ENCODE measurements around the gene OXTR. TPM values are rescaled to one million over a fixed set of nuclear protein-coding genes. Genes with fewer than 3 reads are reported as not detected.

The OXTR gene
- total RNA-seq, 1 experiment from 2014 or later: 4.1 TPM

DNA sequence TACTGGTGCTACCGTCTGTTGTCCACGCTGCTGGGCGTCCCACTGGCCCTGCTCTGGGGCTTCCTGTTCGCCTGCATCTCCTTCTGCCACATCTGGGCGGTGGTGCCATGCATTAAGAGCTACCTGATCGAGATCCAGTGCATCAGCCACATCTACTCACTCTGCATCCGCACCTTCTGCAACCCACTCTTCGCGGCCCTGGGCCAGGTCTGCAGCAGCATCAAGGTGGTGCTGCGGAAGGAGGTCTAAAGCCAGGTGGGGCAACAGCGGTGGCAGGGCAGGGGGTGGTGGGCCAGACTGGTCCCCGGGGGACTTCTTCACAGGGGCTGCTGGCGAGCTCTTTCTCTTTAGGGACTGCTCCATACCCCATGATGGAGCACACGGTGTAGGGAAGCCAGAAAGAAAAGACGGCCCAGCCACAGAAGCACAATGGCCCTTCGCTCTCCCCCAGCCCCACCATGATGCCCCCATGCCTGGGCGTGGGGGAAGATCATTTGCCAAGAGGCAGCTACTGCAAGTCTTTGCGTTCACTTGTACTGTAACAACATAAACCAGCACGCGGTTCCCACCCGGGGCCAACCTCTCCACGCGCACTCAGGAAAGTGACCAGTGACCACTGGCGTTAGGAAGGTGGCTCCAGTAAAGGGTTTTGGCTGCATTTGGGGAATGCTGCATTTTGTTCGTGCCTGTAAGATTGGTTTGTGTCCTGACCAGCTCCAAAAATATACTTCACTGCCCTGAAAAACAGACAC is 23.6 kb downstream of the OXTR start:
- Histone ChIP-seq H3K79me2 (ENCODE audit: low read length) (no peaks in the 10 kb centered on the region), H3K9ac (ENCODE audit: low read length) (no peak overlapping the region), H3K9me3 (ENCODE audit: low read length) (no peaks in the 10 kb centered on the region), H3K9me2 (replicated peaks; ENCODE audit: insufficient read depth, low read length) (no peaks in the 10 kb centered on the region), H3K4me1 (ENCODE audit: low read length) (no peaks in the 10 kb centered on the region), H3K27ac (ENCODE audit: low read length) (no peak overlapping the region), H3K4me3 (ENCODE audit: low read length) (no peak overlapping the region), H3K27me3 (ENCODE audit: low read length) (no peaks in the 10 kb centered on the region), H2AFZ (ENCODE audit: low read length) (no peak overlapping the region), H4K20me1 (ENCODE audit: insufficient read depth, low read depth, low read length) (no peaks in the 10 kb centered on the region), H3K4me2 (ENCODE audit: low read depth, low read length, poor library complexity, severe bottlenecking) (no peak overlapping the region), H3K36me3 (ENCODE audit: insufficient read depth, low read length) (no peaks in the 10 kb centered on the region)
- DNase-seq: no peak

- no peak for DNase-seq
- H4K20me1 ChIP-seq (ENCODE audit: insufficient read depth, low read depth, low read length): no peaks in the 10 kb centered on the region
- no peak overlapping the region for H2AFZ ChIP-seq (ENCODE audit: low read length)
- no peaks in the 10 kb centered on the region for H3K4me1 ChIP-seq (ENCODE audit: low read length)
- no peak overlapping the region for H3K27ac ChIP-seq (ENCODE audit: low read length)
- no peak overlapping the region for H3K4me3 ChIP-seq (ENCODE audit: low read length)
- H3K27me3 ChIP-seq (ENCODE audit: low read length): no peaks in the 10 kb centered on the region
- no peaks in the 10 kb centered on the region for H3K9me2 ChIP-seq (replicated peaks; ENCODE audit: insufficient read depth, low read length)
- H3K9me3 ChIP-seq (ENCODE audit: low read length): no peaks in the 10 kb centered on the region
- no peak overlapping the region for H3K9ac ChIP-seq (ENCODE audit: low read length)
- H3K36me3 ChIP-seq (ENCODE audit: insufficient read depth, low read length): no peaks in the 10 kb centered on the region
- no peak overlapping the region for H3K4me2 ChIP-seq (ENCODE audit: low read depth, low read length, poor library complexity, severe bottlenecking)
- no peaks in the 10 kb centered on the region for H3K79me2 ChIP-seq (ENCODE audit: low read length)
These were observed 25.5 kb downstream of the OXTR start for GRCh38 chr3:8743911-8744310.

DNA sequence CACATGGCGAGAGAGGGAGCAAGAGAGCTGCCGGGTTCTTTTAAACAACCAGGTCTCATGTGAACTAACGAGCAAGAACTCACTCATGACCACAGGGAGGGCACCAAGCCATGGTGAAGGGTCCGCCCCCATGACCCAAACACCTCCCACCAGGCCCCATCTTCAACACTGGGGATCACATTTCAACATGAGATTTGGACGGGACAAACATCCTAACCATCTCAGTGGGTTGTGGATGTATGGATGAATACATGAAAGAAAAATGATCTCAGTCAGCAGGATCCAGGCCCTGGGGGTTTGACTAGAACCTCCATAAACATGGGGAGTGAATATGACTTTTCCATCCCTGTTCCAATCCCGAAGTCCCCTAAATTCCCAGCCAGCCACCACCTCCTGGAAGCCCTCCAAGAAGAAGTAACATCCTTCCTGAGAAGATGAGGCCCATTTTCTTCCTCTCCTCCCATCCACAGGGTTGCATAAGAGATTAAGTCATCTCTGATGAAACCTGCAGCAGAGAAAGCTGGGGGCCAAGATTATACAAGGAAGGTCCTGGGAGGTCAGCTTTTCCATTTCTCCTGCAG is 26.3 kb downstream of the OXTR start:
- Histone ChIP-seq H3K4me2 (ENCODE audit: low read depth, low read length, poor library complexity, severe bottlenecking) (no peak overlapping the region), H3K9ac (ENCODE audit: low read length) (no peak overlapping the region), H3K79me2 (ENCODE audit: low read length) (no peaks in the 10 kb centered on the region), H3K9me3 (ENCODE audit: low read length) (no peaks in the 10 kb centered on the region), H3K36me3 (ENCODE audit: insufficient read depth, low read length) (no peaks in the 10 kb centered on the region), H3K4me1 (ENCODE audit: low read length) (no peaks in the 10 kb centered on the region), H3K9me2 (replicated peaks; ENCODE audit: insufficient read depth, low read length) (no peaks in the 10 kb centered on the region), H3K4me3 (ENCODE audit: low read length) (no peak overlapping the region), H3K27ac (ENCODE audit: low read length) (no peak overlapping the region), H4K20me1 (ENCODE audit: insufficient read depth, low read depth, low read length) (no peaks in the 10 kb centered on the region), H2AFZ (ENCODE audit: low read length) (no peak overlapping the region), H3K27me3 (ENCODE audit: low read length) (no peaks in the 10 kb centered on the region)
- DNase-seq: no peak

DNA sequence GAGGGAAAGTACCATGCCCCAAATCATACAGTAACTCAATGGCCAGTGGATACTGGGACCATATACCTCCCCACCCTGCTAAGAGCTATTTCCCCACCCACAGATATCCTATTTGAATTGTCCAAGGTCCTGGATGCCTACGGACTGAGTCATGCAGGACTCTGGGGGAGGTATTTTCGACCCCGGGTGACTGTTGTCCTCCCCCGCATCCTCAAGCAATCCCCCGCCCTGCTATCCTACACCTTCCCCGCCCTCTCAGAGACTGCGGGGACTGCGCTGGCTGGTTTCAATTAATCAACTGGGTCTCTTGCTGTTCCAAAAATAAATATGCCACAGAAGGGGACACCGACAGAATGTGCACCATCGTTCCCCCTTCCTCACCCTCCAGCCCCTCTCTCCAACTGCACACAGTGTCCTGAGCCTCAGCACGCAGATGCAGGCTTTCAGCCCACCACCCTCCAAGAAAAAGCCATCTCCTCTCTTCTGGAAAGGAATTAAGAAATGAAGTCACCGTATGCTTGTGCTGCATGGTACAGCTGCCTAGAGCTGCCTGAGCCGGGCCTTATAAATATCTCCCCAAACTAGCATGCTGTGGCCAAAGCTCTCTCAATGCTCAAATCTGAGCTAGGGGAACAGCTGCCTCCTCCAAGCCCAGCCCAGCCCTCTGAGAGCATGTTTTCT is 27.7 kb downstream of the OXTR start:
- Histone ChIP-seq H3K4me2 (ENCODE audit: low read depth, low read length, poor library complexity, severe bottlenecking) (no peak overlapping the region), H3K4me1 (ENCODE audit: low read length) (no peaks in the 10 kb centered on the region), H3K79me2 (ENCODE audit: low read length) (no peaks in the 10 kb centered on the region), H3K27ac (ENCODE audit: low read length) (no peak overlapping the region), H3K9ac (ENCODE audit: low read length) (no peak overlapping the region), H2AFZ (ENCODE audit: low read length) (no peak overlapping the region), H3K4me3 (ENCODE audit: low read length) (no peak overlapping the region), H3K9me3 (ENCODE audit: low read length) (no peaks in the 10 kb centered on the region), H4K20me1 (ENCODE audit: insufficient read depth, low read depth, low read length) (no peaks in the 10 kb centered on the region), H3K9me2 (replicated peaks; ENCODE audit: insufficient read depth, low read length) (no peaks in the 10 kb centered on the region), H3K27me3 (ENCODE audit: low read length) (no peaks in the 10 kb centered on the region), H3K36me3 (ENCODE audit: insufficient read depth, low read length) (no peaks in the 10 kb centered on the region)
- DNase-seq: no peak

DNA sequence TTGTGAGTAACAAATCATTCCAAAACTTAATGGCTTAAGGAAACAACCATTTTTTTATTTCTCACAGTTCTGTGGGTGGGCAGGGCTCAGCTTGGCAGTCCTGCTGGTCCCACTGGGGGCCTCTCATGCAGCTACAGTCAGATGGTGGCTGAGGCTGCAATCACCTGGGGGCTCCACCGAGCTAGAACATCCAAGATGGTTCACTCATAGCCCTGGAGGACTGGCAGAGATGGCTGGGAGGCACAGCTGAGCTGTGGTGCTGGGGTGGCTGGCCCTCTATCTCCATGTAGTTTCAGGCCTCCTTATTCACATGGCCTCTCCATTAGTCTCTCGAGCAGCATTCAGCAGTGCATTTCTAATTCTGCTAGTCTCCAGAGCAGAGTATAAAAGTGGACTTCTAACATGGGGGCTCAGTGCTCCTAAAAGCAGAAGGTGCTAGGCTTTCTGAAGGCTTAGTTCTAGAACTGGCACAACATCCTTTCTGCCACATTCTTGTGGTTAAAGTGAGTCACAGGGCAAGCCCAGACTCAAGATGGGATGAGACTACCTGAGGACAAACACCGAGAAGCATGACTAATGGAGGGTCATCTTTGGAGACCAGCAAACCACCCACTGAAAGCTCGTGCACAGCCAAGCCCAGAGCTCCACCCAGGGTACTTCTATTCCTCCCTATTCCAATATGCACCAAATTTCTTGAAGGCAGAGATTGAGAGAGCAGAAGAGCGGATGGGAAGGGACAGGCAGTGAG is 29.5 kb downstream of the OXTR start:
- Histone ChIP-seq H3K9me3 (ENCODE audit: low read length) (no peaks in the 10 kb centered on the region), H3K27ac (ENCODE audit: low read length) (no peak overlapping the region), H3K36me3 (ENCODE audit: insufficient read depth, low read length) (no peaks in the 10 kb centered on the region), H3K4me1 (ENCODE audit: low read length) (no peaks in the 10 kb centered on the region), H3K4me3 (ENCODE audit: low read length) (no peak overlapping the region), H3K4me2 (ENCODE audit: low read depth, low read length, poor library complexity, severe bottlenecking) (no peak overlapping the region), H3K9me2 (replicated peaks; ENCODE audit: insufficient read depth, low read length) (no peaks in the 10 kb centered on the region), H3K9ac (ENCODE audit: low read length) (no peak overlapping the region), H4K20me1 (ENCODE audit: insufficient read depth, low read depth, low read length) (no peaks in the 10 kb centered on the region), H3K27me3 (ENCODE audit: low read length) (no peaks in the 10 kb centered on the region), H2AFZ (ENCODE audit: low read length) (no peak overlapping the region), H3K79me2 (ENCODE audit: low read length) (no peaks in the 10 kb centered on the region)
- DNase-seq: no peak

DNA sequence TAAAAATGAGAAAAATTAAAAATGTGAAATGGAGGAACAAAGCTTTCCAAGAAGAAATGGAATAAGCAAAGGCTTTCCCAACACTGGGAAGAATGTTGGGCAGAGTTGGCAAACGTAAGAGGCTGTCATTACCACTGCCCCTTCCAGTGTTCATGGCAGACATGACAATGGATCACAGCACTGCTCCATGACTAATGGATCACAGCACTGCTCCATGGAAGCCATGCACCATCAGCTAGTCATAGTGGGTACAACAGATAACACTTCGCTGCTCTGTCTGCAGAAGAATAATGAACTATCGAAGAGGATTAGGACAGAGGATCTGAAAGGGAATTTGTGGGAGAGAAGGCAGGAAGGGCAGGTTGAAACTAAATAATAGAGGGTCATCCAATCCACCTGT is 30.8 kb downstream of the OXTR start:
- no peaks in the 10 kb centered on the region for H3K36me3 ChIP-seq (ENCODE audit: insufficient read depth, low read length)
- H3K27me3 ChIP-seq (ENCODE audit: low read length): no peaks in the 10 kb centered on the region
- H2AFZ ChIP-seq (ENCODE audit: low read length): no peak overlapping the region
- H3K4me2 ChIP-seq (ENCODE audit: low read depth, low read length, poor library complexity, severe bottlenecking): no peak overlapping the region
- no peaks in the 10 kb centered on the region for H3K9me2 ChIP-seq (replicated peaks; ENCODE audit: insufficient read depth, low read length)
- H3K27ac ChIP-seq (ENCODE audit: low read length): no peak overlapping the region
- H3K9me3 ChIP-seq (ENCODE audit: low read length): no peaks in the 10 kb centered on the region
- H3K9ac ChIP-seq (ENCODE audit: low read length): no peak overlapping the region
- H3K4me1 ChIP-seq (ENCODE audit: low read length): no peaks in the 10 kb centered on the region
- no peaks in the 10 kb centered on the region for H3K79me2 ChIP-seq (ENCODE audit: low read length)
- no peaks in the 10 kb centered on the region for H4K20me1 ChIP-seq (ENCODE audit: insufficient read depth, low read depth, low read length)
- DNase-seq: no peak
- H3K4me3 ChIP-seq (ENCODE audit: low read length): no peak overlapping the region

GRCh38 chr3:8737823-8738222 is 31.6 kb downstream of the OXTR start:
- Histone ChIP-seq H3K9me3 (ENCODE audit: low read length) (no peaks in the 10 kb centered on the region), H3K4me3 (ENCODE audit: low read length) (no peak overlapping the region), H4K20me1 (ENCODE audit: insufficient read depth, low read depth, low read length) (no peaks in the 10 kb centered on the region), H3K9ac (ENCODE audit: low read length) (no peak overlapping the region), H3K9me2 (replicated peaks; ENCODE audit: insufficient read depth, low read length) (no peaks in the 10 kb centered on the region), H3K4me2 (ENCODE audit: low read depth, low read length, poor library complexity, severe bottlenecking) (no peak overlapping the region), H3K79me2 (ENCODE audit: low read length) (no peaks in the 10 kb centered on the region), H3K27me3 (ENCODE audit: low read length) (no peaks in the 10 kb centered on the region), H3K4me1 (ENCODE audit: low read length) (no peaks in the 10 kb centered on the region), H2AFZ (ENCODE audit: low read length) (no peak overlapping the region), H3K27ac (ENCODE audit: low read length) (no peak overlapping the region), H3K36me3 (ENCODE audit: insufficient read depth, low read length) (no peaks in the 10 kb centered on the region)
- no peak for DNase-seq

GRCh38 chr3:8737301-8737700 is 32.1 kb downstream of the OXTR start:
- H3K9ac ChIP-seq (ENCODE audit: low read length): no peak overlapping the region
- H4K20me1 ChIP-seq (ENCODE audit: insufficient read depth, low read depth, low read length): no peaks in the 10 kb centered on the region
- no peak overlapping the region for H2AFZ ChIP-seq (ENCODE audit: low read length)
- H3K4me3 ChIP-seq (ENCODE audit: low read length): no peak overlapping the region
- no peak overlapping the region for H3K27ac ChIP-seq (ENCODE audit: low read length)
- DNase-seq: no peak
- H3K9me2 ChIP-seq (replicated peaks; ENCODE audit: insufficient read depth, low read length): no peaks in the 10 kb centered on the region
- H3K27me3 ChIP-seq (ENCODE audit: low read length): no peaks in the 10 kb centered on the region
- H3K4me1 ChIP-seq (ENCODE audit: low read length): no peaks in the 10 kb centered on the region
- H3K4me2 ChIP-seq (ENCODE audit: low read depth, low read length, poor library complexity, severe bottlenecking): no peak overlapping the region
- H3K79me2 ChIP-seq (ENCODE audit: low read length): no peaks in the 10 kb centered on the region
- H3K9me3 ChIP-seq (ENCODE audit: low read length): no peaks in the 10 kb centered on the region
- no peaks in the 10 kb centered on the region for H3K36me3 ChIP-seq (ENCODE audit: insufficient read depth, low read length)

Measured in Karpas-422 (cell line).